SHP77 treated with DMSO at 0.1 percent for 48 hours (cell line): ENCODE measurements around the gene KLF17.
"Not testable (repeated sequence)": the region's sequence is repeated elsewhere in the genome, so short reads cannot be mapped to it uniquely, and the experiment has no call there.

ENCODE experiments used
- DNase-seq: peaks from one replicate; lab custom pipeline; 2025; lab: John Stamatoyannopoulos, UW

KLF17 gene

GRCh38 chr1:44108971-44109370 lies 9.7 kb upstream of the KLF17 start:
- no peak for DNase-seq

GRCh38 chr1:44110916-44111315 lies 7.7 kb upstream of the KLF17 start:
- no peak for DNase-seq

- no peak for DNase-seq
Measured at GRCh38 chr1:44111861-44112260, 6.8 kb upstream of the KLF17 start.

GRCh38 chr1:44112486-44112885 lies 6.1 kb upstream of the KLF17 start:
- DNase-seq: no peak

- DNase-seq: no peak
Measured at GRCh38 chr1:44113095-44113609, 5.5 kb upstream of the KLF17 start.

GRCh38 chr1:44114098-44114497 lies 4.5 kb upstream of the KLF17 start:
- DNase-seq: no peak

GRCh38 chr1:44117272-44117671 lies 1.3 kb upstream of the KLF17 start:
- DNase-seq: not testable (repeated sequence)

- DNase-seq: no peak
Measured at GRCh38 chr1:44119525-44119924, 904 bp downstream of the KLF17 start.

GRCh38 chr1:44120398-44120949 lies 1.9 kb downstream of the KLF17 start:
- DNase-seq: no peak

GRCh38 chr1:44129616-44130500 lies 11.2 kb downstream of the KLF17 start:
- no peak for DNase-seq

- DNase-seq: no peak
Measured at GRCh38 chr1:44131411-44131810, 12.8 kb downstream of the KLF17 start.

- no peak for DNase-seq
Measured at GRCh38 chr1:44134071-44134920, 15.7 kb downstream of the KLF17 start.

- DNase-seq: no peak
Measured at GRCh38 chr1:44135886-44136285, 17.3 kb downstream of the KLF17 start.

- DNase-seq: no peak
Measured at GRCh38 chr1:44138239-44138638, 19.6 kb downstream of the KLF17 start.

- not testable (repeated sequence) for DNase-seq
Measured at GRCh38 chr1:44139565-44139964, 20.9 kb downstream of the KLF17 start.

- no peak for DNase-seq
Measured at GRCh38 chr1:44141531-44141930, 22.9 kb downstream of the KLF17 start, which contains the start of gene KLF18. KLF18 (minus strand) TSS chr1:44141631; CDS start chr1:44141631, 0 bp downstream.

GRCh38 chr1:44144962-44145756 lies 26.5 kb downstream of the KLF17 start:
- DNase-seq: no peak

GRCh38 chr1:44146536-44147361 lies 28.1 kb downstream of the KLF17 start:
- DNase-seq: no peak

- no peak for DNase-seq
Measured at GRCh38 chr1:44147582-44147981, 29.0 kb downstream of the KLF17 start.

GRCh38 chr1:44151332-44151731 lies 32.7 kb downstream of the KLF17 start:
- no peak for DNase-seq

- no peak for DNase-seq
Measured at GRCh38 chr1:44151808-44152207, 33.2 kb downstream of the KLF17 start.
